ENCODE measurements around the gene CTBS. TPM values are rescaled to one million over a fixed set of nuclear protein-coding genes. Genes with fewer than 3 reads are reported as not detected.

CTBS gene
- 13.1 and 13.9 TPM in 2 replicates for total RNA-seq

DNA sequence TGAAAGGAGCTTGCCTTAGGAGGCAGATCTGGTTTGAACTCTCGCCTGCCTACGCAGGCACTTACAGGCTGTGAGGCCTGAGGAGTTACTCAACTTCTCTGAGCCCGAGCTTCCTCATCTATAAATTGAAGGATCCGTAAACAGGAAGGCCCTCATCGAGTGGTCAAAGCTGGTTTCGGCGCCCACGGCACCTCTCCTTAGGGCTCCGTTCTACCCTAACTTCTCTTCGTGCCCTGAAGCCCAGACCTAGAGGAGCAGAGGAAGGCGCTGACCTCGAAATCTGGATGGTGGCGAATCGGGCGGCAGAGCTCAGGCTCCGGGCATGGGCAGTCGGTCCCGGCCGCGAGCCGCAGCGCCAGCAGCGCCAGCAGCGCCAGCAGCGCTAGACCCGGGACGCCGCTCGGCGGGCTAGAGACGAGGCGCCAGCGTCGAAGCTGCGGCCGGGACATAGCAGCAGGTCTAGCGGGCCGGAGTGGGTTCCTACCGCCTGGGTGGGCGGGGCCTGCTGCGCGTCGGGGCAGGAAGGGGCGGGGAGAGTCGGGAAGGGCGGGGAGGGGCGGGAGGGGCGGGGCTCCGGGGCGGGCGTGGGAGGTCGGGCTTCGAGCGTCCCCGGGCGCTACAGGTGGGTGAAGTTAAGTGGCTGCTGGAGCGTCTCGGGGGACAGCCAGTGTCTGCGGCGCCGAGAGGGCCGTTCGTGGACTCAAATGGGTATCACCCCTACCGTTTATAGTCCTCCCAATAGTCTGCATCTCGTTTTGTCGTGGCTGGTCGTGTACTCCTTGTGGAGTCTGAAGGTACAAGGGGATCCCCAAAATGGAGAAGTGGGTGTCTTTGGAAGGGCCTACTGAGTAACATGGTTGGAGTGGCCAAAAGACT is at the start of gene CTBS:
TSS of gene CTBS (minus strand) at position 474 of the 876 bp plus-strand sequence. CDS start at position 449, 25 bp downstream.
- intact Hi-C loops (cut with micrococcal nuclease) = loop anchor here (1.0 to 5.0 kb wide), 9 partner anchors 25 to 703 kb away; partner anchors contain the start of genes BCL10, GNG5, PRKACB and RPF1
- H3K27me3 Mint-ChIP-seq = no peaks in the 10 kb centered on the region
- H3K27ac Mint-ChIP-seq = peak within 1 kb of the TSS; percentile 100
- H3K9me3 Mint-ChIP-seq = peaks cover 7% of the 10 kb centered on the region
- H3K4me1 Mint-ChIP-seq = peaks cover 41% of the 10 kb centered on the region
- DNase-seq = peak; percentile 95
- H3K4me3 Mint-ChIP-seq = peak within 1 kb of the TSS; percentile 99
- peaks cover 32% of the 10 kb centered on the region for H3K36me3 Mint-ChIP-seq (ENCODE audit: low read depth)

GRCh38 chr1:84621553-84621952 is 47.3 kb upstream of the CTBS start:
- intact Hi-C loops (cut with micrococcal nuclease) = loop anchor here (1.0 to 10.0 kb wide), 4 partner anchors 69 to 319 kb away; partner anchors contain the start of genes SAMD13 and SSX2IP
- no peak overlapping the region for H3K27ac Mint-ChIP-seq
- H3K4me1 Mint-ChIP-seq = peaks cover 18% of the 10 kb centered on the region
- no peaks in the 10 kb centered on the region for H3K9me3 Mint-ChIP-seq
- no peaks in the 10 kb centered on the region for H3K36me3 Mint-ChIP-seq (ENCODE audit: low read depth)
- H3K27me3 Mint-ChIP-seq = peaks cover 2% of the 10 kb centered on the region
- no peak for DNase-seq
- H3K4me3 Mint-ChIP-seq = no peak overlapping the region

GRCh38 chr1:84620720-84621313 is 46.6 kb upstream of the CTBS start:
- peak overlapping the region; percentile 91 for H3K4me3 Mint-ChIP-seq
- intact Hi-C loops (cut with micrococcal nuclease) = loop anchor here (1.0 to 10.0 kb wide), 8 partner anchors 70 to 480 kb away; partner anchors contain the start of genes GNG5, RPF1, SAMD13 and SPATA1
- no peaks in the 10 kb centered on the region for H3K36me3 Mint-ChIP-seq (ENCODE audit: low read depth)
- DNase-seq = peak; percentile 96
- H3K27me3 Mint-ChIP-seq = peaks cover 2% of the 10 kb centered on the region
- H3K4me1 Mint-ChIP-seq = peaks cover 18% of the 10 kb centered on the region
- no peaks in the 10 kb centered on the region for H3K9me3 Mint-ChIP-seq
- H3K27ac Mint-ChIP-seq = peak overlapping the region; percentile 92

- H3K4me1 Mint-ChIP-seq = peaks cover 18% of the 10 kb centered on the region
- DNase-seq = no peak
- no peaks in the 10 kb centered on the region for H3K36me3 Mint-ChIP-seq (ENCODE audit: low read depth)
- intact Hi-C loops (cut with micrococcal nuclease) = loop anchor here (1.0 to 10.0 kb wide), 9 partner anchors 20 to 478 kb away; partner anchors contain the start of genes CTBS, GNG5, RPF1 and SAMD13
- peaks cover 5% of the 10 kb centered on the region for H3K9me3 Mint-ChIP-seq
- peak overlapping the region; percentile 70 for H3K4me3 Mint-ChIP-seq
- peak overlapping the region; percentile 89 for H3K27ac Mint-ChIP-seq
- peaks cover 2% of the 10 kb centered on the region for H3K27me3 Mint-ChIP-seq
Measured at GRCh38 chr1:84619383-84620102, 45.3 kb upstream of the CTBS start.

- H3K4me3 Mint-ChIP-seq = no peak overlapping the region
- intact Hi-C loops (cut with micrococcal nuclease) = no loop called here
- H3K27me3 Mint-ChIP-seq = peaks cover 2% of the 10 kb centered on the region
- DNase-seq = no peak
- no peaks in the 10 kb centered on the region for H3K36me3 Mint-ChIP-seq (ENCODE audit: low read depth)
- no peak overlapping the region for H3K27ac Mint-ChIP-seq
- H3K4me1 Mint-ChIP-seq = peaks cover 15% of the 10 kb centered on the region
- H3K9me3 Mint-ChIP-seq = peaks cover 15% of the 10 kb centered on the region
Measured at GRCh38 chr1:84617349-84617748, 43.1 kb upstream of the CTBS start.

DNA sequence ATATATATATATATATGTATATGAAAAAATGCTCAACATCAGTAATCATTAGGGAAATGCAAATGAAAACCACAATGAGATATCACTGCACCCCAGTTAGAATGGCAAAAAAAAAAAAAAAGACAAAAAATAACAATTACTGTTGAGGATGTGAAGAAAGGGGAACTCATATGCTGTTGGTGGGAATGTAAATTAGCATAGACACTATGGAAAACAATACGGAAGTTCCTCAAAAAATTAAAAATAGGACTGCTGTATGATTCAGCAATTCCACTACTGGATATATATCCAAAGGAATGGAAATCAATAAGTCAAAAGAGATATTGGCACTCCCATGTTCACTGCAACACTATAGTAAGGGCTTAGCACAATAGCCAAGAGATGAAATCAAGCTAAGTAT is 41.5 kb upstream of the CTBS start:
- Mint-ChIP-seq H3K27ac (no peak overlapping the region), H3K4me1 (peaks cover 14% of the 10 kb centered on the region), H3K36me3 (ENCODE audit: low read depth) (no peaks in the 10 kb centered on the region), H3K27me3 (peaks cover 2% of the 10 kb centered on the region), H3K4me3 (no peak overlapping the region), H3K9me3 (peaks cover 18% of the 10 kb centered on the region)
- DNase-seq = no peak
- intact Hi-C loops (cut with micrococcal nuclease) = no loop called here

DNA sequence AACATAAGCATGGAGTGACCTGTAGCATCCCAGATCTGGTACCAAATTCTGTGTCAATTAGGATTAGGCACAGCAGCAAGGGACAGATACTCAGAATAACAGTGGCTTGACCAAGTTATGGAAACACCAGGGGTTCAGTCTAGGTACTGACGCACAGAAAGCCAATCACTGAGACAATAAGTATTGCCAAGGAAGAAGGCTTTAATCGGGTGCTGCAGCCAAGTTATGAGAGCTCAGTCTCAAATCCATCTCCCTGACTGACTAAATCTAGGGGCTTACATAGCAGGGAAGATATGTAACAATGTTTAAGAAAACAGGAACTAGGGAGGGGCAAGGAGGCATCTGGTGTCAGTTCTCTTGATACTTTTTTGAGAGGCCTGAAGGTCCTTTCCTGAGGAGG is 39.6 kb upstream of the CTBS start:
- Mint-ChIP-seq H3K9me3 (peaks cover 19% of the 10 kb centered on the region), H3K4me3 (no peak overlapping the region), H3K4me1 (peaks cover 3% of the 10 kb centered on the region), H3K36me3 (ENCODE audit: low read depth) (no peaks in the 10 kb centered on the region), H3K27me3 (peaks cover 2% of the 10 kb centered on the region), H3K27ac (no peak overlapping the region)
- intact Hi-C loops (cut with micrococcal nuclease) = no loop called here
- no peak for DNase-seq

DNA sequence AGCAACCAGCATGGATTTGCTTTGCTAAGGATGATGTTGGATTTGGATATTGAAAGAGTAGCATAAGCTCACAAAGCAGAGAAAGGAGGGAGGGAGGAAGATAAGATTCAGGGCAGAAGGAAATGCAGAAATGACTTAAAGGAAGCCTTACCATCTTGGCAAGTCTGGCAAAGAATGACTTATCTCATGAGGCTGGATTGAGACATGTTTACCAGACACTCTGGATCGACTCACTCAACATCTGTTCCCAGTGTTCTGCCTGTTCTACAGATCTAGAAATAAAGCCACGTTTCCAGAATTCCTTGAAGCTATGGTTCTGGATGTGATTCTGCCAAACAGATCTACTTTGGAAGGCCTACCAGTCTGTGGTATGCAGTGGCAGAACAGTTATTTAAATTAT is 38.8 kb upstream of the CTBS start:
- Mint-ChIP-seq H3K27me3 (peaks cover 2% of the 10 kb centered on the region), H3K4me3 (no peak overlapping the region), H3K27ac (no peak overlapping the region), H3K9me3 (peaks cover 19% of the 10 kb centered on the region), H3K36me3 (ENCODE audit: low read depth) (no peaks in the 10 kb centered on the region), H3K4me1 (peaks cover 3% of the 10 kb centered on the region)
- DNase-seq = no peak
- intact Hi-C loops (cut with micrococcal nuclease) = no loop called here

GRCh38 chr1:84611796-84612195 is 37.6 kb upstream of the CTBS start:
- Mint-ChIP-seq H3K36me3 (ENCODE audit: low read depth) (no peaks in the 10 kb centered on the region), H3K27me3 (peaks cover 2% of the 10 kb centered on the region), H3K4me1 (peaks cover 3% of the 10 kb centered on the region), H3K27ac (no peak overlapping the region), H3K4me3 (no peak overlapping the region), H3K9me3 (peaks cover 20% of the 10 kb centered on the region)
- intact Hi-C loops (cut with micrococcal nuclease) = no loop called here
- DNase-seq = no peak

GRCh38 chr1:84611091-84611490 is 36.9 kb upstream of the CTBS start:
- Mint-ChIP-seq H3K4me3 (no peak overlapping the region), H3K4me1 (peaks cover 3% of the 10 kb centered on the region), H3K36me3 (ENCODE audit: low read depth) (no peaks in the 10 kb centered on the region), H3K27ac (no peak overlapping the region), H3K9me3 (peaks cover 24% of the 10 kb centered on the region), H3K27me3 (no peaks in the 10 kb centered on the region)
- DNase-seq = no peak
- intact Hi-C loops (cut with micrococcal nuclease) = no loop called here

DNA sequence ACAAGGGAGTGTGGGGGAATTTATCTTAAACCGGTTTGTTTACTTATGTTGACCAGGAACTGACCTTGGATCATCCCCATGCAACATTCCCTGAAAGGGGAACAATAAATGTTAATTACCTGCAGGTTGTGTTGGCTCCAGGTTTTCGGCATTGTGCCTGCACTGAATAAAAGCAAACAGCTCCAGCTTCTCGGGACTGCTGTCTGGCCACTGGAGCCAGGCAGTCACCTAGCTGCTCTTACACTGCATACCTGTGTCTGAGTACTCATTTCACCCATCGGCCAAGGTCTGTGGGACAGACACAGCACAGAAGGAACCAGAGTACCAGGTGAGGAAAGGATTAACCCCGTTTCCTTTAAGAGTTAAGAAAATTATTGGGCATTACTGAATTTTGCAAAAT is 32.7 kb upstream of the CTBS start:
- intact Hi-C loops (cut with micrococcal nuclease) = no loop called here
- Mint-ChIP-seq H3K27me3 (no peaks in the 10 kb centered on the region), H3K9me3 (peaks cover 27% of the 10 kb centered on the region), H3K36me3 (ENCODE audit: low read depth) (no peaks in the 10 kb centered on the region), H3K4me3 (no peak overlapping the region), H3K4me1 (peaks cover 3% of the 10 kb centered on the region), H3K27ac (no peak overlapping the region)
- no peak for DNase-seq

- Mint-ChIP-seq H3K4me1 (peaks cover 5% of the 10 kb centered on the region), H3K4me3 (no peak overlapping the region), H3K36me3 (ENCODE audit: low read depth) (no peaks in the 10 kb centered on the region), H3K27me3 (no peaks in the 10 kb centered on the region), H3K27ac (no peak overlapping the region), H3K9me3 (peaks cover 29% of the 10 kb centered on the region)
- intact Hi-C loops (cut with micrococcal nuclease) = no loop called here
- DNase-seq = no peak
Measured at GRCh38 chr1:84605157-84605556, 30.9 kb upstream of the CTBS start.

DNA sequence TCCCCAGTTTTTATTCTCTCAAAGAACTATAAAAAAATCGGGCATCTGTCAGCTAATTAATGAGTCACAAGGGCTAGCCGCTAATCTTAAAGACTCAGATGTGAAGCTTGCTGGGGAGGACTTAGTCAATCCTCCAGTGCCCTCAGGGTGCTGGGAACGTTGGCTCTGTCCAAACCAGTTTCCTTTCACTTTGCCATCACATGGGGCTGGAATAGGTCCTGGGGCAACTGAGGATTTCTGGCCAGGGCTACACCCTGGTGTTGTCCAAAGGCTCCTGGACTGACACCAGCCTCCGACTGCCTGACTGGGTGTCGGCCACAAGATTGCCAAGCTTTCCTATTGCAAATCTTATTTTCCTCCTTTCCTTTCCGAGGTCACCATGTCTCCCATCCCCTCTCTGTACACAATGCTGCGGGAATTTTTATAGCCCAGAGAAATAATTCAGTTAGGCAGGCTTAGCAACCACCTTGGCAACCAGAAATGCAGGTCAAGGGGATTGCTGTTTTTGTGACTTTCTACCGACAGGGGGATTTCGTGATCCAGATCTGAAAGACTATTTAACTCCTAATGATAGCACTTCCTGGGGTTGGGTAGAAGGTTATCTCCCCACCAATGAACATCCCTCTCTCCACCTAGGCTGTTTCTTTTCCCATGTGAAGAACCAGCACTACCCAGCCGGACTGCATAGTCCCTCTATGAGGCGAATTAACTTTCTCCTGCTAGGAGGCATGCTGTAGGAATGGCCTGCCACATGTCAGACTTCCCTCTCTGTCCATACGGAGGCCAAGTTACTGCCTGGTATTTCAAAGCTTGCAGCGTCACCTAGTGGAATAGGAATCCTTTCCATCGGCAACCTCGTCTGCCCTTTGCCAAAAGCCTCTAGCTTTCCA is 29.9 kb upstream of the CTBS start:
- DNase-seq = no peak
- H3K4me1 Mint-ChIP-seq = peaks cover 11% of the 10 kb centered on the region
- intact Hi-C loops (cut with micrococcal nuclease) = no loop called here
- H3K27me3 Mint-ChIP-seq = no peaks in the 10 kb centered on the region
- peaks cover 33% of the 10 kb centered on the region for H3K9me3 Mint-ChIP-seq
- H3K4me3 Mint-ChIP-seq = no peak overlapping the region
- no peaks in the 10 kb centered on the region for H3K36me3 Mint-ChIP-seq (ENCODE audit: low read depth)
- H3K27ac Mint-ChIP-seq = no peak overlapping the region

Data from activated CD4-positive, alpha-beta T cell treated with anti-CD3 and anti-CD28 coated beads, Interleukin-2, amount 10 ng/mL, durations not matched to agents 24 days and 14 days (primary cell).